A549 (cell line): ENCODE measurements around the gene FRMD4A. TPM values are rescaled to one million over a fixed set of nuclear protein-coding genes. Genes with fewer than 3 reads are reported as not detected.

ENCODE experiments used
- ATAC-seq, 2 experiments: fragments of 200-7000 bp in 1 of 2; fragments of >200 bp in 1 of 2; cut with Nextera tagmentation in 1 of 2; cut with Tn5 transposase in 1 of 2; 3 replicates each; pipeline versions ENCODE4 v1.8.0 to v1.9.1; 2018 to 2020; ENCODE audit warnings: mild to moderate bottlenecking in 1 of 2, moderate library complexity in 1 of 2
- CTCF ChIA-PET: fragments of 300-600 bp; sonication (Branson Sonifier 250); formaldehyde crosslinking; extraction: SDS; loops from one replicate; lab custom pipeline; 2021; ENCODE audit warnings: antibody characterized with exemption, inconsistent platforms; lab: Yijun Ruan, JAX
- POLR2A ChIA-PET: fragments of 350-600 bp; formaldehyde crosslinking; extraction: SDS; loops from one replicate; lab custom pipeline; 2021; ENCODE audit warnings: antibody characterized with exemption, inconsistent platforms; lab: Yijun Ruan, JAX
- DNase-seq, 2 experiments: peaks; one replicate each; pipeline versions ENCODE4 v3.0.0 to v3.0.0-alpha.2; 2011 to 2016; ENCODE audit warnings: low read depth in 1 of 2, low spot score in 1 of 2
- FAIRE-seq: peaks from 2 replicates; lab custom pipeline; 2011; peaks lifted over from hg19 to GRCh38; lab: Jason Lieb, UNC
- H3K27ac ChIP-seq, 2 experiments: fragments of >200 bp; sonication (Bioruptor Twin); formaldehyde crosslinking; 3 replicates each; pipeline ENCODE4 v1.5.1; 2016 to 2017
- H3K4me1 ChIP-seq: fragments of >200 bp; sonication (Bioruptor Twin); formaldehyde crosslinking; 3 replicates; pipeline ENCODE4 v1.6.1; 2016
- H3K4me2 ChIP-seq: fragments of >200 bp; sonication (Bioruptor Twin); formaldehyde crosslinking; 3 replicates; pipeline ENCODE4 v1.6.1; 2016
- H3K4me3 ChIP-seq: fragments of >200 bp; sonication (Bioruptor Twin); formaldehyde crosslinking; 3 replicates; pipeline ENCODE4 v1.5.1; 2016
- H3K9me3 ChIP-seq: fragments of >200 bp; sonication (Bioruptor Twin); formaldehyde crosslinking; 3 replicates; pipeline ENCODE4 v1.6.1; 2016
- BHLHE40 ChIP-seq: IDR thresholded peaks from 2 replicates; pipeline ENCODE4 v1.6.1; 2012; ENCODE audit warnings: low read depth, low read length, inconsistent platforms
- CEBPB ChIP-seq, 2 experiments: fragments of >200 bp in 1 of 2; sonication (Bioruptor Twin) in 1 of 2; formaldehyde crosslinking in 1 of 2; IDR thresholded peaks; 2 replicates each; pipeline ENCODE4 v1.6.1; 2012 to 2016
- CHD2 ChIP-seq: fragments of 150-350 bp; IDR thresholded peaks from 2 replicates; pipeline ENCODE4 v1.6.1; 2014; ENCODE audit warnings: low read length; ENCODE audit not compliant: partially characterized antibody
- CHD4 ChIP-seq: fragments of 200-600 bp; sonication (generic); IDR thresholded peaks from 2 replicates; pipeline ENCODE4 v1.6.1; 2016; ENCODE audit warnings: antibody characterized with exemption, mild to moderate bottlenecking, borderline replicate concordance
- EHF ChIP-seq: fragments of 250-450 bp; sonication (Bioruptor Pico); IDR thresholded peaks from 2 replicates; pipeline ENCODE4 v1.5.0; 2020; ENCODE audit warnings: mild to moderate bottlenecking
- EHMT2 ChIP-seq: fragments of 200-600 bp; sonication (generic); IDR thresholded peaks from 2 replicates; pipeline ENCODE4 v1.6.1; 2016; ENCODE audit warnings: antibody characterized with exemption, low read depth, mild to moderate bottlenecking, moderate library complexity
- HEYL ChIP-seq: fragments of 250-450 bp; sonication (Bioruptor Pico); IDR thresholded peaks from 2 replicates; pipeline ENCODE4 v1.8.0; 2021; ENCODE audit warnings: mild to moderate bottlenecking, moderate library complexity
- HOXB13 ChIP-seq: fragments of 250-450 bp; sonication (Bioruptor Pico); IDR thresholded peaks from 2 replicates; pipeline ENCODE4 v1.5.0; 2020; ENCODE audit warnings: low read depth, mild to moderate bottlenecking, moderate library complexity
- HOXB5 ChIP-seq: fragments of 250-450 bp; sonication (Bioruptor Pico); IDR thresholded peaks from 2 replicates; pipeline ENCODE4 v1.5.0; 2020; ENCODE audit warnings: mild to moderate bottlenecking, moderate library complexity
- JUN ChIP-seq, 2 experiments: fragments of >200 bp; sonication (Bioruptor Twin); formaldehyde crosslinking; IDR thresholded peaks; 2 replicates in 1 of 2; 3 replicates in 1 of 2; pipeline ENCODE4 v1.6.1; 2016 to 2017
- KDM1A ChIP-seq: fragments of 200-600 bp; sonication (generic); IDR thresholded peaks from 2 replicates; pipeline ENCODE4 v1.6.1; 2016; ENCODE audit warnings: low read depth, mild to moderate bottlenecking
- MAFK ChIP-seq: fragments of 450-650 bp; IDR thresholded peaks from 2 replicates; pipeline ENCODE4 v1.6.1; 2014; ENCODE audit not compliant: partially characterized antibody
- NPAS2 ChIP-seq: fragments of 250-450 bp; sonication (Bioruptor Pico); IDR thresholded peaks from 2 replicates; pipeline ENCODE4 v1.8.0; 2022; ENCODE audit warnings: mild to moderate bottlenecking, moderate library complexity, borderline replicate concordance
- POLR2A ChIP-seq: IDR thresholded peaks from 2 replicates; pipeline ENCODE4 v1.6.1; 2012; ENCODE audit warnings: mild to moderate bottlenecking, low read length
- POLR2AphosphoS2 ChIP-seq: conservative IDR thresholded peaks from 2 replicates; pipeline ENCODE4 v1.6.1; 2012; ENCODE audit warnings: low read length, improper control_type of control experiment, inconsistent platforms
- RARB ChIP-seq: fragments of 250-450 bp; sonication (Bioruptor Pico); IDR thresholded peaks from 2 replicates; pipeline ENCODE4 v1.8.0; 2021; ENCODE audit warnings: mild to moderate bottlenecking, moderate library complexity
- RNF2 ChIP-seq: fragments of 200-600 bp; sonication (generic); IDR thresholded peaks from 2 replicates; pipeline ENCODE4 v1.6.1; 2016; ENCODE audit warnings: low read depth, mild to moderate bottlenecking, antibody characterized with exemption, moderate library complexity, borderline replicate concordance
- SMC3 ChIP-seq: fragments of >200 bp; sonication (Bioruptor Twin); formaldehyde crosslinking; IDR thresholded peaks from 3 replicates; pipeline ENCODE4 v1.6.1; 2018; ENCODE audit warnings: inconsistent platforms
- TFCP2L1 ChIP-seq: fragments of 250-450 bp; sonication (Bioruptor Pico); IDR thresholded peaks from 2 replicates; pipeline ENCODE4 v1.5.0; 2021; ENCODE audit warnings: mild to moderate bottlenecking
- TP53 ChIP-seq: fragments of 250-450 bp; sonication (Bioruptor Pico); IDR thresholded peaks from 2 replicates; pipeline ENCODE4 v1.5.0; 2021; ENCODE audit warnings: mild to moderate bottlenecking, moderate library complexity
- ZSCAN20 ChIP-seq: fragments of 250-450 bp; sonication (Bioruptor Pico); IDR thresholded peaks from 2 replicates; pipeline ENCODE4 v1.8.0; 2022; ENCODE audit warnings: mild to moderate bottlenecking, moderate library complexity
- WGBS: methylation state at CpG from one replicate; pipeline ENCODE4 v1.1.6; 2017; ENCODE audit errors: missing lambda C conversion rate; 5-methylcytosine and 5-hydroxymethylcytosine counted together
- polyA plus RNA-seq, 4 experiments: library from polyadenylated mRNA; depleted of rRNA in 3 of 4; stranded (reverse); fragments of >200 nt; fragmentation: RNase III in 1 of 4; extraction: RNeasy Plus Mini Kit Qiagen cat#74134 plus additional on column Dnase treatment in 1 of 4; gene quantifications; 2 replicates in 3 of 4; 3 replicates in 1 of 4; pipeline ENCODE4 v1.2.3, GENCODE V29; 2011 to 2017
- TF ChIP-seq, protein P1 (sequence below): fragments of >200 bp; sonication (Bioruptor Twin); formaldehyde crosslinking; IDR thresholded peaks from 3 replicates; pipeline ENCODE4 v1.6.1; 2016
- TF ChIP-seq, protein P2 (sequence below): IDR thresholded peaks from 2 replicates; pipeline ENCODE4 v1.6.1; 2012
- TF ChIP-seq, protein P3 (sequence below): fragments of >200 bp; sonication (Bioruptor Twin); formaldehyde crosslinking; IDR thresholded peaks from 3 replicates; pipeline ENCODE4 v1.5.1; 2016

The FRMD4A gene
- polyA plus RNA-seq, 2 of the 4 experiments (the other 2 are of a cell fraction): 2.5 to 4.7 TPM

DNA sequence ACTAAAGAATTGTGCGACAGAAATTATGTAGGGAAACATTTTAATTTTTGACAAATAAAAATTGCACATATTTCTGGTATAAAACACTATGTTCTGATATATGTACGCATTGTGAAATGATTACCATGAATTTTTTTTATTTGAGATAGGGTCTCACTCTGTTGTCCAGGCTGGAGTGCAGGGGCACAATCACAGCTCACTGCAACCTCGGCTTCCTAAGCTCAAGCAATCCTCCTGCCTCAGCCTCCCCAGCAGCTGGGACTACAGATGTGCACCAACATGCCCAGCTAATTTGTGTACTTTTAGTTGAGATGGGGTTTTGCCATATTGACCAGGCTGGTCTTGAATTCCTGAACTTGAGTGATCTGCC, 149.2 kb downstream of the FRMD4A start:
- Histone ChIP-seq H3K4me2 (no peak overlapping the region), H3K4me1 (no peaks in the 10 kb centered on the region), H3K27ac (no peak overlapping the region), H3K9me3 (peaks cover 4% of the 10 kb centered on the region; the same call in 1 of the 3 replicates), H3K4me3 (no peak overlapping the region)
- ChIA-PET CTCF (interaction anchor here (1.5 kb wide), 1 partner anchor 16 kb away, joined by 4 read pairs; no protein-coding TSS in a partner anchor), POLR2A (no interaction called here)
- ATAC-seq (no peak), DNase-seq (no peak), FAIRE-seq (no peak)
- 30% methylated on average over 3 of the region's 3 CpGs for WGBS
- no peak for TF ChIP-seq CHD2
- TF ChIP-seq TFCP2L1 (CRISPR knock-in tag): no peak
- TF ChIP-seq RNF2: no peak
- TF ChIP-seq HOXB13 (CRISPR knock-in tag): no peak
- TF ChIP-seq HEYL (CRISPR knock-in tag): no peak

DNA sequence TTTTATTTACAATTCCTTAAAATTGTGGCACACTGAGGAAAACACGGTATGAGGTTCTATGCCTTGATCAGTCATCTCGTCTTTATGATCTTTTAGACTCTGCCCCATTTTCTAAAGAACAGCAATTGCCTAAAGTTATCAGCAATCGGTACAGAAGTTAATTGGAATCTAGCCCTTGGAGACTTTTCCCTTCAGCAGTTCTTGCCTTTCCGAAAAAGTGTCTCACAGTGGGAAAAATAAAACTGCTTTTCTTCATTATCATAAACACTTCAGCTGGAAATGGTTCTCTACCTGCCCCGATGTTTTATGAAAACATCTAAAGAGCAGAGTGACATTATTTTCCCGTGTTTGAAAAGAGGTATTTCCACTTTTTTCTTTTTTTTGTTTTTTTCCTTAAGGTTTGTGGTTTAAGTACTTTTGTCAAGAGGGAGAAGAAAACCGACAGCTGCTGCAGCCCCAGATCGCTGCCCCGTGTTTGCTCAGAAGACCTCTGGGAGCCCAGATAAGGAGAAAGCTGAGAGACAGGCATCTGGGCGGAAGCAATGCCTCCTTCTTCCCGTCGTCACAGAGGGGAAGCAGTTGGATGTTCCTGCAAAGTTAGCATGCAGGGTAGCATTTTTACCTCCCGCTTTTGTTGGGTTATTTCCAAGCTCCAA, 149.7 kb downstream of the FRMD4A start:
- H3K4me3 ChIP-seq: no peak overlapping the region
- 16% methylated on average over 13 of the region's 13 CpGs for WGBS
- no peak overlapping the region for H3K4me2 ChIP-seq
- CTCF ChIA-PET: no interaction called here
- POLR2A ChIA-PET: no interaction called here
- no peak for DNase-seq
- TF ChIP-seq, protein P1, sequence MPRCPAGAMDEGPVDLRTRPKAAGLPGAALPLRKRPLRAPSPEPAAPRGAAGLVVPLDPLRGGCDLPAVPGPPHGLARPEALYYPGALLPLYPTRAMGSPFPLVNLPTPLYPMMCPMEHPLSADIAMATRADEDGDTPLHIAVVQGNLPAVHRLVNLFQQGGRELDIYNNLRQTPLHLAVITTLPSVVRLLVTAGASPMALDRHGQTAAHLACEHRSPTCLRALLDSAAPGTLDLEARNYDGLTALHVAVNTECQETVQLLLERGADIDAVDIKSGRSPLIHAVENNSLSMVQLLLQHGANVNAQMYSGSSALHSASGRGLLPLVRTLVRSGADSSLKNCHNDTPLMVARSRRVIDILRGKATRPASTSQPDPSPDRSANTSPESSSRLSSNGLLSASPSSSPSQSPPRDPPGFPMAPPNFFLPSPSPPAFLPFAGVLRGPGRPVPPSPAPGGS: no peak
- TF ChIP-seq RNF2 (no peak), CEBPB (IDR thresholded peaks at IDR 0.05) (no peak), CHD4 (no peak), JUN (IDR thresholded peaks at IDR 0.05) (no peak), ZSCAN20 (no peak), BHLHE40 (no peak), POLR2AphosphoS2 (no peak), KDM1A (no peak), HEYL (CRISPR knock-in tag) (no peak), RARB (no peak), HOXB5 (CRISPR knock-in tag) (no peak), EHF (no peak), TP53 (CRISPR knock-in tag) (no peak)
- TF ChIP-seq, protein P2, sequence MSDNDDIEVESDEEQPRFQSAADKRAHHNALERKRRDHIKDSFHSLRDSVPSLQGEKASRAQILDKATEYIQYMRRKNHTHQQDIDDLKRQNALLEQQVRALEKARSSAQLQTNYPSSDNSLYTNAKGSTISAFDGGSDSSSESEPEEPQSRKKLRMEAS: no peak
- TF ChIP-seq, protein P3, sequence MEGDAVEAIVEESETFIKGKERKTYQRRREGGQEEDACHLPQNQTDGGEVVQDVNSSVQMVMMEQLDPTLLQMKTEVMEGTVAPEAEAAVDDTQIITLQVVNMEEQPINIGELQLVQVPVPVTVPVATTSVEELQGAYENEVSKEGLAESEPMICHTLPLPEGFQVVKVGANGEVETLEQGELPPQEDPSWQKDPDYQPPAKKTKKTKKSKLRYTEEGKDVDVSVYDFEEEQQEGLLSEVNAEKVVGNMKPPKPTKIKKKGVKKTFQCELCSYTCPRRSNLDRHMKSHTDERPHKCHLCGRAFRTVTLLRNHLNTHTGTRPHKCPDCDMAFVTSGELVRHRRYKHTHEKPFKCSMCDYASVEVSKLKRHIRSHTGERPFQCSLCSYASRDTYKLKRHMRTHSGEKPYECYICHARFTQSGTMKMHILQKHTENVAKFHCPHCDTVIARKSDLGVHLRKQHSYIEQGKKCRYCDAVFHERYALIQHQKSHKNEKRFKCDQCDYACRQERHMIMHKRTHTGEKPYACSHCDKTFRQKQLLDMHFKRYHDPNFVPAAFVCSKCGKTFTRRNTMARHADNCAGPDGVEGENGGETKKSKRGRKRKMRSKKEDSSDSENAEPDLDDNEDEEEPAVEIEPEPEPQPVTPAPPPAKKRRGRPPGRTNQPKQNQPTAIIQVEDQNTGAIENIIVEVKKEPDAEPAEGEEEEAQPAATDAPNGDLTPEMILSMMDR: no peak
- H3K9me3 ChIP-seq: peaks cover 4% of the 10 kb centered on the region; the same call in 1 of the 3 replicates
- FAIRE-seq: no peak
- no peak for ATAC-seq
- H3K27ac ChIP-seq: no peak overlapping the region
- no peaks in the 10 kb centered on the region for H3K4me1 ChIP-seq

DNA sequence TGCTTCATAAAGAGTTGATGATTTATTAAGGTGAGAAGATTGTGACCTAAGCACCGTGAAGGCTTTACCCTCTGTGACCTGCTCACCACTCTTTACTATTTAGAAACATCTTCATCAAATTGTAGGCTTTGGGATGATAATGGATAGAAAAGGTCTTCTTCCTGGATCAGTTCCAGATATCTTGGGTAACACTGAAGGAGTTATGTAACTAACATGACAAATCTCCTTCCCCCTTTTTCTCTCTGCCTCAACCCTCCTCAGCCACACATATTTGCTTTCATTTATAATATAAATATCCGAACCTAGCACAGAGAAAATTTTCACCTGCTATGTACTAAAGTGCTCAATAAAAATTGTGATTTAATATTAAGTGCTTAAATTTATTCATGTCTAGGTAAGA, 151.5 kb downstream of the FRMD4A start:
- no peak overlapping the region for H3K4me2 ChIP-seq
- H3K4me1 ChIP-seq: no peaks in the 10 kb centered on the region
- peaks cover 4% of the 10 kb centered on the region; the same call in 1 of the 3 replicates for H3K9me3 ChIP-seq
- POLR2A ChIA-PET: no interaction called here
- DNase-seq: no peak
- H3K4me3 ChIP-seq: no peak overlapping the region
- WGBS: 8% methylated on average over 2 of the region's 2 CpGs
- H3K27ac ChIP-seq: no peak overlapping the region
- TF ChIP-seq NPAS2 (CRISPR knock-in tag) (no peak), MAFK (no peak), SMC3 (no peak), EHMT2 (no peak), POLR2A (no peak)
- TF ChIP-seq, protein P3: no peak
- CTCF ChIA-PET: no interaction called here
- no peak for FAIRE-seq
- ATAC-seq: no peak
